Keratinocyte (primary cell): Measurements from ENCODE around the gene TTC22.

Experiments
- EZH2 ChIP-seq: IDR thresholded peaks from one replicate; pipeline ENCODE4 v1.6.1; 2012; ENCODE audit warnings: inconsistent platforms, mild to moderate bottlenecking, low read length, moderate library complexity
- TF ChIP-seq, protein P1 (sequence below), 3 experiments: IDR thresholded peaks in 1 of 3; conservative IDR thresholded peaks in 1 of 3; optimal IDR thresholded peaks in 1 of 3; 2 replicates in 2 of 3; 3 replicates in 1 of 3; pipeline versions ENCODE3 to v1.5.1; 2011; ENCODE audit warnings: low read length in 3 of 3, mild to moderate bottlenecking in 3 of 3, moderate library complexity in 2 of 3, control low read depth in 1 of 3, inconsistent platforms in 1 of 3; ENCODE audit not compliant: insufficient read depth in 2 of 3; ENCODE audit errors: extremely low read depth in 1 of 3

DNA sequence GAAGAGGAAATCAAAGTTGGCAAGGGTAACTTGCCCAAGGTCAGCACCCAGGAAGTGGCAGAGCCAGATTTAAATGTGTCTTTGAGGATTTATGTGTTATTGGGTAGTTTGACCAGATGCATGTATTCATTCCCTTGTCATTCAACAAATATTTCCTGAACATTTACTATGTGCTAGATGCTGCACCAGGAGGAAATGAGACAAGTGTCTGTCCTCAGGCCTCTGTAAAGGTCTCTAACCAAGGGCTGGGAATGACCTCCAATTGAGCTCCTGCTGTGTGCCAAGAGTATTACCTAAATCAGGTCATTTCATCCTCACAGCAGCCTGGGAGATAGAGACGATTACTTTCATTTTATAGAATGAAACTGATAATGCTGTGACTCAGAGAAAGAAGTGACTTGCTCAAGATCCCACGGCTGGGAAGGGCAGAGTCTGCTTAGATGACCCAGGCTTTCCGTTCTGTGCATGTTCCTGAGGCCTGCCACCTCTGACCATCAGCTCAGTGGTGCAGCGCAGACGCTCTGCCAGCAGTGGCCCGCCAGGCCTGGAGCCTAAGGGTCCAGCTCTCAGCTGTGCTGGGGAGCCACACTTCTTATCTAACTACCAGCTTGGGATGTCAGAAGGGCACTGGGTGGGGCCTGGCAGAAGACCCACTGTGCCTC is 3.5 kb upstream of the TTC22 start:
- TF ChIP-seq, protein P1, sequence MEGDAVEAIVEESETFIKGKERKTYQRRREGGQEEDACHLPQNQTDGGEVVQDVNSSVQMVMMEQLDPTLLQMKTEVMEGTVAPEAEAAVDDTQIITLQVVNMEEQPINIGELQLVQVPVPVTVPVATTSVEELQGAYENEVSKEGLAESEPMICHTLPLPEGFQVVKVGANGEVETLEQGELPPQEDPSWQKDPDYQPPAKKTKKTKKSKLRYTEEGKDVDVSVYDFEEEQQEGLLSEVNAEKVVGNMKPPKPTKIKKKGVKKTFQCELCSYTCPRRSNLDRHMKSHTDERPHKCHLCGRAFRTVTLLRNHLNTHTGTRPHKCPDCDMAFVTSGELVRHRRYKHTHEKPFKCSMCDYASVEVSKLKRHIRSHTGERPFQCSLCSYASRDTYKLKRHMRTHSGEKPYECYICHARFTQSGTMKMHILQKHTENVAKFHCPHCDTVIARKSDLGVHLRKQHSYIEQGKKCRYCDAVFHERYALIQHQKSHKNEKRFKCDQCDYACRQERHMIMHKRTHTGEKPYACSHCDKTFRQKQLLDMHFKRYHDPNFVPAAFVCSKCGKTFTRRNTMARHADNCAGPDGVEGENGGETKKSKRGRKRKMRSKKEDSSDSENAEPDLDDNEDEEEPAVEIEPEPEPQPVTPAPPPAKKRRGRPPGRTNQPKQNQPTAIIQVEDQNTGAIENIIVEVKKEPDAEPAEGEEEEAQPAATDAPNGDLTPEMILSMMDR (optimal IDR thresholded peaks at IDR 0.05 in 1 of 3, IDR thresholded peaks at IDR 0.05 in 1 of 3, conservative IDR thresholded peaks at IDR 0.05 in 1 of 3; ENCODE audit: extremely low read depth in 1 of 3, insufficient read depth in 2 of 3, low read length in 3 of 3), result no peak
- TF ChIP-seq EZH2, result no peak
